Colonic mucosa (tissue), 4 donors: Measurements from ENCODE around the gene TMEM208. TPM values are rescaled to one million over a fixed set of nuclear protein-coding genes. Genes with fewer than 3 reads are reported as not detected.
A peak's percentile ranks its signal among the peaks of the same experiment; 100 is the strongest.

Experiments used
- DNase-seq: peaks from one replicate; pipeline ENCODE4 v3.0.0-alpha.2; 2020
- H3K27ac ChIP-seq: fragments of 200-600 bp; one replicate; pipeline ENCODE4 v1.8.0; 2021
- H3K27me3 ChIP-seq: fragments of 200-600 bp; one replicate; pipeline ENCODE4 v1.8.0; 2021
- H3K36me3 ChIP-seq: fragments of 200-600 bp; one replicate; pipeline ENCODE4 v1.8.0; 2021
- H3K4me1 ChIP-seq: fragments of 200-600 bp; one replicate; pipeline ENCODE4 v1.8.0; 2021; ENCODE audit warnings: mild to moderate bottlenecking
- H3K4me3 ChIP-seq: fragments of 200-600 bp; one replicate; pipeline ENCODE4 v1.8.0; 2021
- H3K9ac ChIP-seq, 2 donors: one replicate each; pipeline ENCODE4 v1.7.0; 2013; ENCODE audit warnings: control low read depth in 2 of 2, low read depth in 2 of 2, low read length in 2 of 2
- H3K9me3 ChIP-seq: fragments of 200-600 bp; one replicate; pipeline ENCODE4 v1.8.0; 2021
- intact Hi-C: fragments of 100-400 bp; cut with DNase I; formaldehyde crosslinking; loops from one replicate; pipeline ENCODE4 v1.14.1; 2022
- total RNA-seq, 2 donors: library from RNA; stranded (reverse); fragmentation: NEBNext Ultra II Directional in 1 of 2; extraction: Animal tissue kit (Norgen Biotek cat#: 25700) in 1 of 2; gene quantifications; one replicate each; pipeline ENCODE4 v1.2.1, GENCODE V29; 2021
- TF ChIP-seq, protein P1 (sequence below): fragments of 200-600 bp; IDR thresholded peaks from one replicate; pipeline ENCODE4 v1.8.0; 2022; ENCODE audit warnings: antibody characterized with exemption, mild to moderate bottlenecking
- donor health status: healthy.
- donor health status: DM: no; HTN: no; CAD: no.
- donor health status: DM: no; HTN: no; CAD: no.

TMEM208 gene
- total RNA-seq, 2 donors from 2014 or later: 42.8 to 69.0 TPM

DNA sequence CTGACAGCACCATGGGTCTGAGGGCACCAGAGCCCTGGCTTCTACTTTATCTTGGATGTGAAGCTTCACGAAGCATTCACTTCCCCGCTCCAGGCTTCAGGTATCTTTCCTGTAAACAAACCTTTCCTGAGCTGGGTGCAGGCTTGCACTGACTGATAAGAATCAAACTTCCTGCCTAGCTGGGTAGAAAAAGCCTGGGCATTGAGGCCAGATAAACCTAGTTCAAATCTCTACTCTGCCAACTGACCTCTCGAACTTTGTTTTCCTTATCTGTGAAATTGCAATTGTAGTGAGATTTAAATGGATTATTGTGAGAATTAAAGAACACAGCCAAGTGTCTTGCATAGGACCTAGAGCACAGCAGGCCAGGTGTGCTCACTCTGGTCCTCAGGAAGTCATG, 2.9 kb upstream of the TMEM208 start:
- Histone ChIP-seq H3K27me3 (no peaks in the 10 kb centered on the region), H3K36me3 (no peaks in the 10 kb centered on the region), H3K4me1 (peaks cover 3% of the 10 kb centered on the region), H3K9me3 (no peaks in the 10 kb centered on the region), H3K4me3 (no peak overlapping the region), H3K9ac (no peak overlapping the region), H3K27ac (no peak overlapping the region)
- intact Hi-C loops: no loop called here
- no peak for DNase-seq
- TF ChIP-seq, protein P1, sequence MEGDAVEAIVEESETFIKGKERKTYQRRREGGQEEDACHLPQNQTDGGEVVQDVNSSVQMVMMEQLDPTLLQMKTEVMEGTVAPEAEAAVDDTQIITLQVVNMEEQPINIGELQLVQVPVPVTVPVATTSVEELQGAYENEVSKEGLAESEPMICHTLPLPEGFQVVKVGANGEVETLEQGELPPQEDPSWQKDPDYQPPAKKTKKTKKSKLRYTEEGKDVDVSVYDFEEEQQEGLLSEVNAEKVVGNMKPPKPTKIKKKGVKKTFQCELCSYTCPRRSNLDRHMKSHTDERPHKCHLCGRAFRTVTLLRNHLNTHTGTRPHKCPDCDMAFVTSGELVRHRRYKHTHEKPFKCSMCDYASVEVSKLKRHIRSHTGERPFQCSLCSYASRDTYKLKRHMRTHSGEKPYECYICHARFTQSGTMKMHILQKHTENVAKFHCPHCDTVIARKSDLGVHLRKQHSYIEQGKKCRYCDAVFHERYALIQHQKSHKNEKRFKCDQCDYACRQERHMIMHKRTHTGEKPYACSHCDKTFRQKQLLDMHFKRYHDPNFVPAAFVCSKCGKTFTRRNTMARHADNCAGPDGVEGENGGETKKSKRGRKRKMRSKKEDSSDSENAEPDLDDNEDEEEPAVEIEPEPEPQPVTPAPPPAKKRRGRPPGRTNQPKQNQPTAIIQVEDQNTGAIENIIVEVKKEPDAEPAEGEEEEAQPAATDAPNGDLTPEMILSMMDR: no peak

DNA sequence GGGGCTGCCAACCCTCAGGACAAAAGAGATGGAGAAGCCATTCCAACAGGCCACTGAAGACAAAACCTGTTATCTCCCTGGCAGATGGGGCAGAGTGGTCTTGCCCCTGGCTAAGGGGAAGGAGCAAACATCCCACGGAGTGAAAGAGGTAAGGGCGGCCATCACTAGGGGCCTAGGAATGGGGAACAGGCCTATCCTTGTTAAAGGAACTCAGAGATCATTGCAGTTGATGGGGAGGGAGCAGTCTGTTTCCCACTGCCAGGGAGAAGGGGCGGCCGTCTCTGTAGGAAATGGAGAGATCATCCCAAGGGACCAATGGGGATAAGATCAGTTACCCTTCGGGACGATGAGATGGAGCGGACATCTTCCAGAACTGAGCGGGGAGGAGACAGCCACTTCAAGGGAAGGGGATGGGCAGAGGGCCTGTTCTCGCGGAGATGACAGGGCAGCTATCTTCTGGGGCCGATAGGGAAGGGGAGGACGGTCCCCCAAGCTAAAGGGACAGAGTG, 581 bp upstream of the TMEM208 start:
- Histone ChIP-seq H3K36me3 (peaks cover 13% of the 10 kb centered on the region), H3K9me3 (no peaks in the 10 kb centered on the region), H3K4me3 (peak overlapping the region; percentile 95), H3K9ac (peak overlapping the region; percentile 37 to 98), H3K27ac (peak overlapping the region; percentile 54), H3K27me3 (no peaks in the 10 kb centered on the region), H3K4me1 (peaks cover 3% of the 10 kb centered on the region)
- intact Hi-C loops: no loop called here
- DNase-seq: no peak
- TF ChIP-seq, protein P1: no peak

DNA sequence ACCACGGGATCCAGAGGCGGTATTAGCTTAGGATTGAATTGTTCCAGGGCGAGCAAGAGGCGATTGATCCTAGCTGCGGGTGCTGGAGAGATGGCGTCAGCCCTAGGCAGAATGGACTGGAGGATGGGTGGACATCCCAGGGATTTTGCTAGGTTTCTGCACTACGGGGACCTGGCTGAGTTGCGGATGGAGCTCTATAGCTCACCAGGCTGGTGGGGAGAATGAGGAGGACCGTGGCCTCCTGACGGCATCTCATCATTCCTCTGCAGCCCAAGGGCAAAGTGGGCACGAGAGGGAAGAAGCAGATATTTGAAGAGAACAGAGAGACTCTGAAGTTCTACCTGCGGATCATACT, 614 bp downstream of the TMEM208 start:
- Histone ChIP-seq H3K27me3 (no peaks in the 10 kb centered on the region), H3K4me1 (peaks cover 3% of the 10 kb centered on the region), H3K27ac (peak overlapping the region; percentile 56), H3K36me3 (peaks cover 19% of the 10 kb centered on the region), H3K9me3 (no peaks in the 10 kb centered on the region), H3K4me3 (peak overlapping the region; percentile 95), H3K9ac (peak overlapping the region; percentile 91 to 98)
- no peak for DNase-seq
- intact Hi-C loops: no loop called here
- TF ChIP-seq, protein P1: no peak

DNA sequence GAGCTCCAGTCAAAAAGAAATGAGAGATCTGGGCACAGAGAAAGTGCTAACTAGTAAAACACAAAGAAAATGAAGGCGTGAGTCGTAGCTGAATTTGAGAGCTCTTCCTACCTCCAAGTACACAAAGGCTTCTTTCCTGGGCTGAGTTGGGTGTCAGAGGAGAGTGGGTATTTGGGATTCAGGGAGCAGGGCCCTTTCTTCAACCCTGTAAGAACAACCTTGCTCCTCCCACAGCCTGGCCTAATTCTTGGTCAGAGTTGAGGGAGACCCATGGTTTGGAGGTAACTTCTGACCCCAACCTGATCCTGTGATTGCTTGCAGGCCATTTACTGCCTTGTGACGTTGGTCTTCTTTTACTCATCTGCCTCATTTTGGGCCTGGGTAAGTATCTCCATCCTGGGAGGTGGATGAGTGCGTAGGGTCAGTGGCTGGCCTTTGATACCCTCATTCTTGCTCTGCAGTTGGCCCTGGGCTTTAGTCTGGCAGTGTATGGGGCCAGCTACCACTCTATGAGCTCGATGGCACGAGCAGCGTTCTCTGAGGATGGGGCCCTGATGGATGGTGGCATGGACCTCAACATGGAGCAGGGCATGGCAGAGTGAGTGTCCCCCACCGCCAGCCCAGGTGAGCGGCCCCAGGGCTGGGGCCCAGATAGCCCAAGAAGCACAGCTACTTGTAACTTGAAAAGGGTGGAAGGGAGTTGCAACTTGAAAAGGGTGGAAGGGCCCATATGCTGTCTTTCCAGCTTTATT, 1.3 kb downstream of the TMEM208 start:
- Histone ChIP-seq H3K4me1 (peaks cover 3% of the 10 kb centered on the region), H3K27ac (no peak overlapping the region), H3K9ac (peak overlapping the region in 1 of 2 donors; percentile 98), H3K27me3 (no peaks in the 10 kb centered on the region), H3K36me3 (peaks cover 19% of the 10 kb centered on the region), H3K9me3 (no peaks in the 10 kb centered on the region), H3K4me3 (peak overlapping the region; percentile 95)
- no peak for DNase-seq
- TF ChIP-seq, protein P1: no peak
- intact Hi-C loops: no loop called here

DNA sequence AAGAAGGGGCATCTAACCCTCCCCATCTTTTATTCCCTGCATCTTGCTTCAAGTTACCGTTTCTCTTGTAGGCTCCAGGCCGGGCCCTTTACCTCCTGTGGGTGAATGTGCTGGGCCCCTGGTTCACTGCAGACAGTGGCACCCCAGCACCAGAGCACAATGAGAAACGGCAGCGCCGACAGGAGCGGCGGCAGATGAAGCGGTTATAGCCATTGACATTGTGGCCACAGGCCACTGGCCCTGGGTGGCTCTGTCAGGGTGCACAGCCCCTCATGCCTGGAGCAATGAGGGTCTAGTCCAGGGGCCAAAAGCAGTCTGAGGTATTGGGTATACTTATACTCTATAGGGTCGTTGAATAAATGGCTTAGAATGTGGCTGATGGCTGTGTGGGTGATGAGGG, 2.0 kb downstream of the TMEM208 start:
- intact Hi-C loops: no loop called here
- Histone ChIP-seq H3K36me3 (peaks cover 19% of the 10 kb centered on the region), H3K4me3 (no peak overlapping the region), H3K9me3 (no peaks in the 10 kb centered on the region), H3K4me1 (peaks cover 3% of the 10 kb centered on the region), H3K27me3 (no peaks in the 10 kb centered on the region), H3K27ac (no peak overlapping the region), H3K9ac (no peak overlapping the region)
- no peak for DNase-seq
- TF ChIP-seq, protein P1: no peak
